GM12878 (cell line): ENCODE data around the gene SLC15A3. TPM values are rescaled to one million over a fixed set of nuclear protein-coding genes. Genes with fewer than 3 reads are reported as not detected.
A peak's percentile ranks its signal among the peaks of the same experiment; 100 is the strongest.

ENCODE experiments used
- ATAC-seq: fragments of 200-7000 bp; cut with Tn5 transposase; 3 replicates; pipeline ENCODE4 v1.9.1; 2020; ENCODE audit warnings: mild to moderate bottlenecking, moderate library complexity
- BruUV-seq: library from RNA; stranded (reverse); fragments of 400-500 nt; replicated peaks from 2 replicates; lab custom pipeline; 2021; lab: Mats Ljungman, UMichigan
- CTCF ChIA-PET: fragments of 300-600 bp; sonication (Branson Sonifier 250); formaldehyde crosslinking; extraction: SDS; loops from one replicate; lab custom pipeline; 2021; ENCODE audit warnings: inconsistent platforms; lab: Yijun Ruan, JAX
- POLR2A ChIA-PET: fragments of 350-600 bp; formaldehyde crosslinking; extraction: SDS; loops from one replicate; lab custom pipeline; 2021; ENCODE audit warnings: inconsistent platforms; lab: Charles Lee
- RAD21 ChIA-PET: fragments of 300-600 bp; sonication (Branson Sonifier 250); formaldehyde crosslinking; loops from one replicate; lab custom pipeline; 2023; ENCODE audit warnings: antibody characterized with exemption; ENCODE audit not compliant: unreplicated experiment; lab: Charles Lee
- SMC1A ChIA-PET: fragments of 300-600 bp; sonication (Branson Sonifier 250); formaldehyde crosslinking; loops from one replicate; lab custom pipeline; 2023; ENCODE audit not compliant: unreplicated experiment, uncharacterized antibody; lab: Charles Lee
- DNase-seq: peaks from one replicate; pipeline ENCODE4 v3.0.0-alpha.2; 2011; ENCODE audit warnings: low read depth, low spot score
- FAIRE-seq: peaks from 3 replicates; lab custom pipeline; 2011; peaks lifted over from hg19 to GRCh38; lab: Jason Lieb, UNC
- H2AFZ ChIP-seq: 2 replicates; pipeline ENCODE4 v1.6.0; 2011; ENCODE audit warnings: low read depth, low read length, control low read depth; ENCODE audit not compliant: control insufficient read depth
- H3K27ac ChIP-seq: 2 replicates; pipeline ENCODE4 v1.5.1; 2011; ENCODE audit warnings: control low read depth; ENCODE audit not compliant: control insufficient read depth, insufficient read depth
- H3K27me3 ChIP-seq, 2 experiments: replicated peaks in 1 of 2; 2 replicates each; pipeline versions ENCODE4 v1.6.0 to v1.6.1; 2011; ENCODE audit warnings: low read length in 1 of 2; ENCODE audit not compliant: control insufficient read depth in 2 of 2, insufficient read depth in 2 of 2
- H3K36me3 ChIP-seq, 2 experiments: 2 replicates each; pipeline ENCODE4 v1.5.1; 2011; ENCODE audit warnings: low read length in 1 of 2; ENCODE audit not compliant: control insufficient read depth in 2 of 2, insufficient read depth in 2 of 2
- H3K4me1 ChIP-seq: 2 replicates; pipeline ENCODE4 v1.6.1; 2011; ENCODE audit warnings: mild to moderate bottlenecking, low read length, moderate library complexity, mixed read lengths; ENCODE audit not compliant: control insufficient read depth, insufficient read depth
- H3K4me2 ChIP-seq: 2 replicates; pipeline ENCODE4 v1.6.0; 2011; ENCODE audit warnings: control low read depth; ENCODE audit not compliant: control insufficient read depth, insufficient read depth
- H3K4me3 ChIP-seq: fragments of 200-600 bp; sonication (generic); 2 replicates; pipeline ENCODE4 v1.5.1; 2016
- H3K79me2 ChIP-seq: 2 replicates; pipeline ENCODE4 v1.6.0; 2011; ENCODE audit warnings: low read length; ENCODE audit not compliant: control insufficient read depth, insufficient read depth
- H3K9ac ChIP-seq: 2 replicates; pipeline ENCODE4 v1.8.0; 2011; ENCODE audit warnings: low read length, control low read depth, mixed read lengths; ENCODE audit not compliant: control insufficient read depth, insufficient read depth
- H3K9me3 ChIP-seq: replicated peaks from 3 replicates; pipeline ENCODE4 v1.5.1; 2011; ENCODE audit warnings: mild to moderate bottlenecking, low read length; ENCODE audit not compliant: control insufficient read depth, insufficient read depth
- H4K20me1 ChIP-seq: 2 replicates; pipeline ENCODE4 v1.6.0; 2011; ENCODE audit not compliant: control insufficient read depth, insufficient read depth
- BACH1 ChIP-seq: fragments of 450-650 bp; IDR thresholded peaks from 2 replicates; pipeline ENCODE4 v1.6.1; 2017; ENCODE audit warnings: mild to moderate bottlenecking, borderline replicate concordance
- POLR2AphosphoS5 ChIP-seq: IDR thresholded peaks from 2 replicates; pipeline ENCODE4 v1.6.1; 2011; ENCODE audit warnings: mild to moderate bottlenecking, low read length, inconsistent platforms
- SUPT20H ChIP-seq: IDR thresholded peaks from 2 replicates; pipeline ENCODE4 v1.6.1; 2011; ENCODE audit warnings: low read depth, mild to moderate bottlenecking, low read length, moderate library complexity, borderline replicate concordance; ENCODE audit not compliant: control insufficient read depth
- WGBS: methylation state at CpG from one replicate; pipeline ENCODE4 v1.1.6; 2016; ENCODE audit warnings: low lambda C conversion rate; ENCODE audit not compliant: insufficient replicate concordance, insufficient coverage; ENCODE audit errors: missing lambda C conversion rate; 5-methylcytosine and 5-hydroxymethylcytosine counted together
- in situ Hi-C: fragments of 300-500 bp; cut with MboI; formaldehyde crosslinking; loops from 9 replicates; pipeline ENCODE4 v1.14.3; 2018; ENCODE audit warnings: mixed read lengths
- intact Hi-C: fragments of 100-400 bp; cut with micrococcal nuclease; formaldehyde crosslinking; loops from one replicate; pipeline ENCODE4 v1.14.2; 2022; ENCODE audit not compliant: unreplicated experiment
- polyA plus RNA-seq, 11 experiments: library from polyadenylated mRNA; depleted of rRNA in 4 of 11; unstranded in 6 of 11; stranded (reverse) in 5 of 11; fragments of >200 nt; fragmentation: Nextera tagmentation in 4 of 11; fragmentation: Illumina TruSeq in 1 of 11; extraction: Ambion mirVana in 4 of 11; extraction: Trizol in 1 of 11; gene quantifications; 1 replicate in 1 of 11; 2 replicates in 10 of 11; pipeline versions ENCODE4 v1.2.1 to v1.2.3, GENCODE V29; 2011 to 2016; ENCODE audit warnings: inconsistent platforms in 2 of 11, missing spikeins in 2 of 11, low read depth in 1 of 11
- total RNA-seq, 4 experiments: library from RNA; depleted of rRNA in 3 of 4; stranded (reverse); fragments of >200 nt in 3 of 4; fragmentation: Illumina TruSeq in 1 of 4; extraction: Trizol in 1 of 4; gene quantifications; 2 replicates each; pipeline versions ENCODE4 v1.2.1 to v1.2.3, GENCODE V29; 2013 to 2021

SLC15A3 gene
- total and polyA plus RNA-seq, 10 of the 15 experiments (the other 5 are each of a cell fraction or from before 2014, with no cell fraction given): 17.7 to 102 (median 55.8) TPM

- POLR2A ChIA-PET: interaction anchor here (2.3 kb wide), 1 partner anchor 34 kb away, joined by 6 read pairs; the partner anchor contains the start of gene TMEM109
These were observed 4.3 kb downstream of the SLC15A3 start for GRCh38 chr11:60947700-60948099.

DNA sequence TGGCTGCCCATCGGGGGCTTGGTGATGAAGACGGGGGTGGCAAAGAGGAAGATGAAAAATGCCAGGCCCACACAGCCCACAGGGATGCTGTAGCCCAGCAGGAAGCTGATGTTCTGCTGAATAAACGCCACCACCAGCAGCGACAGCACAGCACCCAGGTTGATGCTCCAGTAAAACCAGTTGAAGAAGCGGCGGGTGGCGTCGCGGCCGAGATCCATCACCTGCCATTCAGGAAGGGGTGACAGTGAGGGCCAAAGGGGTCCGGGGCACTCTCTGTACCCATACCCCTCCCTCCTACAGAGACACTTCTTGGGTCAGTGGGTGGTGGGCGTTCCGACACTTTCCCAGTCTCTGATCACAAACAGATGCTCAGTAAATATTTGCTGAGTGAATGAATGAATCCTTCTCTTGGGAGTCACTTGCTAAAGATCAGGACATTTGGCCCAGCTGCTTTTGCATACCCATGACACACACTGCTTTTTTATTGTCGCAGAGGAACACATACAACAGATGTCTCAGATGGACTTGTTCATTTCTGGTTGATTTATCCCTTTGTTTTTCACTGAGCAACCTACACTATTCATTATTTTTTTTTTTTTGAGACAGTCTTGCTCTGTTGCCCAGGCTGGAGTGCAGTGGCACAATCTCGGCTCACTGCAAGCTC is 5.2 kb downstream of the SLC15A3 start:
- Histone ChIP-seq H3K4me3 (no peak overlapping the region), H3K9ac (no peak overlapping the region), H3K4me1 (peaks cover 20% of the 10 kb centered on the region), H3K27me3 (no peaks in the 10 kb centered on the region), H3K9me3 (no peaks in the 10 kb centered on the region), H3K4me2 (no peak overlapping the region; the same call in 1 of the 2 replicates), H4K20me1 (no peaks in the 10 kb centered on the region; the same call in none of the 2 replicates), H3K36me3 (peaks cover 14 to 19% of the 10 kb centered on the region in 2 experiments; a peak in 3 of 4 replicates), H3K79me2 (peaks cover 64% of the 10 kb centered on the region), H3K27ac (no peak overlapping the region), H2AFZ (no peak overlapping the region)
- WGBS: 98% methylated on average over 15 of the region's 15 CpGs
- TF ChIP-seq BACH1: no peak
- 0 out of 2 replicates have a peak, but pooled peaks have one; percentile 26 for TF ChIP-seq POLR2AphosphoS5
- ChIA-PET POLR2A (interaction anchor here (1.1 to 2.3 kb wide), 3 partner anchors 32 to 41 kb away, joined by 3 to 6 read pairs (median 4); partner anchors contain the start of genes PRPF19 and TMEM109), RAD21 (interaction anchor here (1.6 to 2.0 kb wide), 3 partner anchors 33 to 115 kb away, joined by 4 to 5 read pairs (median 4); partner anchors contain the start of gene TMEM109), SMC1A (interaction anchor here (0.7 to 2.8 kb wide), 6 partner anchors 7 to 48 kb away, joined by 3 to 14 read pairs (median 8); partner anchors contain the start of genes CD6 and TMEM109), CTCF (interaction anchor here (1.4 to 2.8 kb wide), 4 partner anchors 23 to 114 kb away, joined by 4 to 20 read pairs (median 6); no protein-coding TSS in a partner anchor)
- intact Hi-C loops (no loop called here), in situ Hi-C loops (no loop called here)
- ATAC-seq (no peak), DNase-seq (no peak), FAIRE-seq (no peak)
- no TSS peak for BruUV-seq

More at GRCh38 chr11:60947700-60948099, 4.3 kb downstream of the SLC15A3 start:
- H3K9ac ChIP-seq: no peak overlapping the region
- H3K4me3 ChIP-seq: peak overlapping the region; percentile 39; the same call in 1 of the 2 replicates
- H3K36me3 ChIP-seq: peaks cover 6 to 10% of the 10 kb centered on the region in 2 experiments; a peak in 3 of 4 replicates
- ChIA-PET SMC1A (interaction anchor here (0.8 to 7.6 kb wide), 4 partner anchors 17 to 389 kb away, joined by 3 to 76 read pairs (median 5); partner anchors contain the start of genes PRPF19 and TMEM109), CTCF (interaction anchor here (0.7 to 1.6 kb wide), 5 partner anchors 32 to 183 kb away, joined by 3 to 7 read pairs (median 3); no protein-coding TSS in a partner anchor), RAD21 (interaction anchor here (1.0 to 4.1 kb wide), 4 partner anchors 22 to 116 kb away, joined by 3 to 43 read pairs (median 4); partner anchors contain the start of gene TMEM109)
- in situ Hi-C loops (no loop called here), intact Hi-C loops (no loop called here)
- H4K20me1 ChIP-seq: no peaks in the 10 kb centered on the region; the same call in none of the 2 replicates
- no peak for DNase-seq
- H3K79me2 ChIP-seq: peaks cover 72% of the 10 kb centered on the region
- no peak overlapping the region for H2AFZ ChIP-seq
- 50% methylated on average over 2 of the region's 2 CpGs for WGBS
- BruUV-seq: no TSS peak
- H3K27ac ChIP-seq: no peak overlapping the region
- no peaks in the 10 kb centered on the region for H3K9me3 ChIP-seq
- ATAC-seq: no peak
- H3K4me1 ChIP-seq: peaks cover 15% of the 10 kb centered on the region
- no peak for FAIRE-seq
- no peaks in the 10 kb centered on the region for H3K27me3 ChIP-seq
- TF ChIP-seq SUPT20H: no peak
- H3K4me2 ChIP-seq: peak overlapping the region; percentile 64
